HG02852 (cell line): ENCODE results near the gene DNAI4.
"Not testable (repeated sequence)": the region's sequence is repeated elsewhere in the genome, so short reads cannot be mapped to it uniquely, and the experiment has no call there.

Experiments
- ATAC-seq: cut with Tn5 transposase; IDR thresholded peaks from one replicate; pipeline ENCODE4 v1.9.1; 2021; ENCODE audit warnings: mild to moderate bottlenecking, moderate library complexity; ENCODE audit not compliant: unreplicated experiment

The DNAI4 gene

GRCh38 chr1:66833112-66833511 lies 91.5 kb downstream of the DNAI4 start:
- no peak for ATAC-seq

DNA sequence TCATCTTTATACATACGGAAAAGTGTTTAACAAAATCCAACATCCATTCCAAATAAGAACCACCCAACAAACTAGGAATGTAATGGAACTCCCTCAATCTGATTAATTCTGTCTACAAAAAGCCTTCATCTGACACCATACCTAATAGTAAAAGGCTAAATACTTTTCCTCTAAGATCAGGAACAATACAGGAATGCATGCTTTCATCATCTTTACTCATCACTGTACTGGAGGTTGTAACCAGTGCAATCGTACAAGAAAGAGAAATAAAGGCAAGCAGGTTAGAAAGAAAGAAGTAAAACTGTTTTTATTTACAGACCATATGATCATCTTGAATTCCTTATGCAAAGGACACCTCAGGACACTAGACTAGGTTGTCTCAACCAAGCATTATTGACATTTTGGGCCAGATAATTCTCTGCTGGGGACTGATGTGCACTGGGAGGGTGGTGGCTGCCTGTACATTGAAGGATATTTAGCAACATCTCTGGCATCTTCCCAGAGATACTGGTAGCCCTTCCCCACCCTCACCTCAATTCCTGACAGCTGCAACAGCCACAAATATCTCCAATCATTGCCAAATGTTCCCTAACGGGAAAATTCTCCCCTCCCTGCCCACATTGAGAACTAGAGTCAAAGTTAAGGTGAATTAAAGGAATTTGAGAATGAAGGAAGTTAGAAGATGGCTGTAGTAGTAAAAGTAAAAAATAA lies 93.0 kb downstream of the DNAI4 start:
- no peak for ATAC-seq

DNA sequence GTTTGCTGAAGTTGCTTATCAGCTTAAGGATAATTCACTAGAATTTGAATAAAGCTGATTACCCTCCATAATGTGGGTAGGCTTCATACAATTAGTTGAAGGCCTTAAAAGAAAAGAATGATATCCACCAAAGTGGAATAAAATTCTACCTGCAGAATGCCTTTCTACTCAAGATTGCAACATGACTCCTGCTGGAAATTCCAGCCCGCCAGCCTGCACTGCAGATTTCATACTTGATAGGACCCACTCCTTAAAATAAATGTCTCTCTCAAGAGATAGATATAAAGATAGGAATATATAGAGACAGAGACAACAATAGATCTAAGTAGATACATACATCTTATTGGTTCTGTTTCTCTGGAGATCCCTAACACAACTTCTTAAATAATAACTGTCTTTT lies 99.9 kb downstream of the DNAI4 start:
- no peak for ATAC-seq

GRCh38 chr1:66809736-66810326 lies 114.8 kb downstream of the DNAI4 start:
- ATAC-seq = no peak

DNA sequence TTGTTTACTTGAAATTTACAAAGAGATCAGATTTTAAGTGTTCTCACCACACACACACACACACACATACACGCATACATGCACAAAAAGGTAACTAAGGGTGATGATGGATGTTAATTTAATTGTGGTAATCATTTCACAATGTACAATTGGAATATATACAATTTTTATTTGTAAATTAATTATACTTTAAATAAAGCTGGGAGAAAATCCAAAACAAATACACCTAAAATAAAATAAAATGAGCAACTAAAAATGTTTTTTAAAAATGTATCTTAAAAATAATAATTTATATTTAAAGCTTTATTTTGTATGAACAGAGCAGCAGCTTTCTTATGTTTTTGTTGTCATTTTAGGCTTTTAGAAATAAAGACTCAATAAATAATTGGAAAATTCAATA lies 115.4 kb downstream of the DNAI4 start:
- ATAC-seq = no peak

DNA sequence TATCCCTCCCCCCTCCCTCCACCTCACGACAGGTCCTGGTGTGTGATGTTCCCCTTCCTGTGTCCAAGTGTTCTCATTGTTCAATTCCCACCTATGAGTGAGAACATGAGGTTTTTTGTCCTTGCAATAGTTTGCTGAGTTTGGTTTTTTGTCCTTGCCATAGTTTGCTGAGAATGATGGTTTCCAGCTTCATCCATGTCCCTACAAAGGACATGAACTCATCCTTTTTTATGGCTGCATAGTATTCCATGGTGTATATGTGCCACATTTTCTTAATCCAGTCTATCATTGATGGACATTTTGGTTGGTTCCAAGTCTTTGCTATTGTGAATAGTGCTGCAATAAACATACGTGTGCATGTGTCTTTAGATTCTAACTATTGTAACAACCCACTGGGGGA lies 128.8 kb downstream of the DNAI4 start:
- not testable (repeated sequence) for ATAC-seq

GRCh38 chr1:66791621-66792610 lies 132.7 kb downstream of the DNAI4 start:
- ATAC-seq = no peak

DNA sequence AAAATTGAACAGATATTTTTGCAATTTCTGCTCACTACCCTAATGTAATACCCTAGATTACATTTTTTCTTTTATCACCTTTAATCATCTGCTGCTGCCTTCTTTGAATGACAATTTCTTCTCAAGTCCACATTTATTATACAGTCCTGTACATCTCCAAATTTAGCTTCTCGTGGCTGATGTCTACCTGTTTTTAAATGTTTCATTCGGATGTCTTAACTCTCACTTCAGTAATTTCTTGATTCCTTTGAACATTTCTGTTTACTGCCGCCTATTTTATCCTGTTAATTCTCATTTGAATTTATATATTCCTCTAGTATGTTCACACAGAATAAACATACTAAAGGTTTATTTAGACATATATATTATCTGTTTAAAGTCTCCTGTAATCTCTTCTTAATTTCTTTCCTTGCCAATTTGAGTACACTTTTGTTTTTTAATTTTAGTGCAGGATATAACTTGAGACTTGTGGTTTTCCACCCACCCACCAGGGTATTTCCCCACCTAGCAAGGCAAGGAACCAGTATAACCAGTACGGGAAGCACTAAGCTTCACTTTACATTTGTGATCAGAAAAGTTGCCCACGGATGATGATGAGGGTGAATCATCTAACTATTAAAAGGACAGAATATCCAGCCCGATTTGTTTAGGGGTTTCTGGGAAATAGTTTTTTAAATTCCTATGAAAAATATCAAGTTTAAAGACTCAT lies 136.3 kb downstream of the DNAI4 start:
- ATAC-seq = peak; percentile 94

DNA sequence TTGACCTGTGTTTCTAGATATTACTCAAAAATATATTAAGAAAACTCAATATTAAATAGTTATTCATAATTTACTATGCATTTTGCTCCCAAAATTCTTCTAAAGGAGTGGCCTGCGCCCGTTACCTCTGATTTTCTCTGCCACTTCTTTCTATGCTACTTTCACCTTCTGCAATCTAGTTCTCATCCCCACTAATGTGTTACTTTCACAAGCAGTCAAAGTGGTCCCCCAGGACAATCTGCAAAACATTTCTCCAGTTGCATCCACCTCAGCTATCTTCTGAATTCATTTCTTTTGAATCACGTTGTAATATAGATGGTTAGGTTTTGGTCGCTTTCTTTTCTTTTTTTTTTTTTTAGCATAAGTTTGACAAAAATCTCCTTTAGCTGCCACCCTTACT lies 137.0 kb downstream of the DNAI4 start:
- no peak for ATAC-seq

- not testable (repeated sequence) for ATAC-seq
Measured at GRCh38 chr1:66785800-66786199, 138.9 kb downstream of the DNAI4 start.

DNA sequence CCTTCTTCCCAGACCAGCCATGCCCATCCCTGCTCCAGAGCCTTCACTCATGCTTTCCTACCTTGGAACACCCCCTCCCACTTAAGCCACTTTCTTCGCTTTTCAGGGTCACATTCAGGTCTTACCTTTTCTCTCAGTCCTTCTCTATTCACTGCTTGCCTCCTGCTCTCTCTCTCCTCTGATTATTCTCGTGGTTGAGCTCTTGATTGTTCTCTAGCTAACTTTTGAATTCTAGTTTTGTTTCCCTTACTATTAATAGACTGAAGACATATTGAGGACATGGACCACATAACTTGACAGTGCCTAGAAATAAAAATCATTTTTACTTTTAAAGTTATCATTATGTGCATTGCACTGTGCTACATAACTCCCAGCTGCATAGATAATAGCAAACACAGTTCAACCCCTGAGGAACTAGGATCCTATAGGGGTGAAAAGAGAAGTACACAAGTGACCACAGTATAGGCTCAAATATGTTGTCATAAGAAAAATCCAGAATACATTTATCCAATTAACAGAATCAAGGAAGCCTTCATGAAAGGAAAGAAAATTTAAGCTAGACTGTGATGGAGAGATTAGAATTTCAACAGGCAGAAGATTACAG lies 145.1 kb downstream of the DNAI4 start:
- no peak for ATAC-seq

GRCh38 chr1:66778969-66779368 lies 145.7 kb downstream of the DNAI4 start:
- ATAC-seq = no peak

GRCh38 chr1:66778266-66778665 lies 146.4 kb downstream of the DNAI4 start:
- no peak for ATAC-seq

DNA sequence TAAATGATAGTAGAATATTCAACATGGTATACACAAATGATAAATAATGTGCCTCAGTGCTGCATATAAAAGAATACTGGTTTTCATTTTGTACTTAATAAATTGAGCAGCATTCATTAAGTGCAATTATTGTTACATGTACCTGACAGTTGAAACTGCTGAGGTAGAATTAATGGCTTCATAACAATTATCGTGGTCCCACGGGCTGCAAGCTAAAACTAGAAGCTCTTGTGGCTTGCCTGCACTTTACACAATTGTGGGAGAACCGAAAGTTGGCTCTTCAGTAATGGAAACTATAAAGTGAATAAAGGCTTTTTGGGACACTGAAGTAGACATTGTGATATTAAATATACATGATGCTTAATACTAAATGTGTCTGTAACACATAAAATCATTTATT lies 146.8 kb downstream of the DNAI4 start:
- ATAC-seq = no peak

DNA sequence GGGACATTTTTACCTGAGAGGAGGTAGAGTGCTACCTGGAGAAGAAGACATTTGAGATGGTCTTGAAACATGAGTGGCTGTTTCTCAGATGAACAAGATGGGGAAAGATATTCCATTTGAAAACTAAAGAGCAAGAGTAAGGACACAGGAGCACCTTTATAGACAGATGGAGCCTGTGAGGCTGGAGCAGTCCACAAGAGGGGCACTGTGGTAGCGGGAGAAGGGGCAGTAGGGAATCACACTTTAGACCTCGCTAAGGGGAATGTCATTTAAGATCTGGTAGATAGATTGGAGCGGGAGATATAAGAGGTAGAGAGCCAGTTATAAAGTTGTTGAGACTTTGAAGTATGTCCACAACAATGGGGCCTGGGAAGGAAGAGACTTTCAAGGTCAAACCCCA lies 149.0 kb downstream of the DNAI4 start:
- no peak for ATAC-seq

DNA sequence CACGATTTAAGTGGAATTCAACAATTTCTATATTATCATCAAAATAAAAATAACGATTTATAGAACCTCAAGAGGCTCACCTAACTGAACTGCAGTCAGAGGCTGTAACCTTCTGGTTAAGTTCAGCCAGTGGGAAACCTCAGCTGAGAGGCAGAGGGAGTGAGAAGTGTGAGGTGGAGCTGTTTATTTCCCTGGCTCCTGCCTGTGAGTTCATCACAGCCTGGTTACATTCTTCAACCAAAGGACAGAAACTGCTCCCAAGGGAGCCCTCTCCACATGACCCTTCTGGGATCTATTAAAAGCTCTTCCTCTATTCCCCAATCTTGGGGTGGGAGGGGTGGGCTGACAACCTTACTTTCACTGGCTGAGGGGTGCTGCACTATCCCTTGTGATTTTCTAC lies 150.2 kb downstream of the DNAI4 start:
- no peak for ATAC-seq

GRCh38 chr1:66773227-66773626 lies 151.4 kb downstream of the DNAI4 start:
- ATAC-seq = no peak

- ATAC-seq = no peak
Measured at GRCh38 chr1:66770694-66771093, 154.0 kb downstream of the DNAI4 start.

DNA sequence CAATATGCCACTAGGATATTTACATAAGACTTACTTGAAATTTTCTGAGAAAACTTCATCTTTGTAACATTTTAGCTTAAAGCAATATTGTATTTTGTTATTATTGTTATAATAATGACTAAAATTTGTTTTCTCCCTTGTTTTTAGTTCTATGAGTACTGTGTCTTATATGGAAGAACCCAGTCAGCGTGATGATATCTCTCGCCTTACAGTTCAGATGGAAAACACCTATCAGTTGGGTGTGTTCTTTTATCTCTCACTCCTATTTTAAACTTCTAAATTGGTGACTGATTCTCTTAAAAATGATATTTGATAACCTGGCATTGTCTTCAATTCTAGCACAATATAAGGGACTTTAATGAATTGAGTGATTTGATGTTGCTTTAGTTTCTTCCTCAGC lies 154.4 kb downstream of the DNAI4 start:
- no peak for ATAC-seq

DNA sequence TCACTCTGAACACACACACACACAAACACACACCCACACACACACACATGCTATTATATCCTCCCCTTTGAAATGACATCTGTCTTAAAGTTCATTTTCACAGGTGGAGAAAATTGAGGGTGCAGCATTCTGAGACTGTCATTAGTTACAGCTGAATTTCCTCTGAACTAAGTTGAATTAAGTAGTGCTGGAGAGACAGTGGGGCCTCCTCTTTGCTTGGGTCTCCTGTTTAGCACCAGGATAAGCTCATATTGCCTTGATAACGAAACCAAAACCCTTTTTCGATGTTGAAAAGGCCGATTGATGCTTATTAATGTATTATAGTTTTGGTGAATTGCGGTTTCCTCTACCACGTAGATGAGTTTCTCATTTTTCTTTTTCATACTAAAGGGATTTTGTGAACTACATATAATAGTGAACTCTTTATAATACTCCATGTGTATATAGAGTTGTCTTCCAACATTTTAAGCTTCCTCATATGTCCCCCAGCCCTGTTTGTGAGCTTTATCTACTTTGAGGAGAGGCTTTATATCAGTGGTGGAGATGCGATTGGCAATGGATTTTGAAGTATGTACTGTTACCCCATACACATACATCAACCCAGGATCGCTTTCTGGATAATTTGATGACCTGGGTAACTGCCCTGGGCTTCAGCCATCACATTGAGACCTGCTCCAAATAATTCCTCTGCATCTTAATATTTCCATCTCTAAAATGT lies 155.0 kb downstream of the DNAI4 start:
- ATAC-seq = no peak
